DMS 273 (cell line): Measurements from ENCODE around the gene TMEM41A.
"Not testable (repeated sequence)": the region's sequence is repeated elsewhere in the genome, so short reads cannot be mapped to it uniquely, and the experiment has no call there.

Experiments used
- DNase-seq: peaks from one replicate; lab custom pipeline; 2025; ENCODE audit not compliant: unreplicated experiment; lab: John Stamatoyannopoulos, UW

TMEM41A gene

DNA sequence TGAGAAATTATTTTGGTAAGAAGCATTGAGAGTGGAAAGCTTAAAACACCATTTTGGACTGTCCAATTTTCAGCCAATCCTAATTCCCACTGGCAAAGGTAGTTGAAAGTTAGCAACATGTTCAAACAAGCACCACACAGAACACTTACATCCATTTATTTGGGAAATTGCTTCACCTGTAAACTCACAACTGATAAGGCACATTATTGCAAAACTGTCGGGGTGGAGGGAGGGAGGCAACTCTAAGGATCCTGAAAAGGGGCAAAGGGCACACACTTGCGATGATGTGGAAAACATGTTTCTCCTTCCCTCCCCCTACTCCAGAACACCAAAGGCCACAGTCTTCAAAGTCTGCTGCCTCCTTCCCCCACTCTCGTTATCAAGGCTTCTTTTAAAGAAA, 9.4 kb downstream of the TMEM41A start:
- no peak for DNase-seq

DNA sequence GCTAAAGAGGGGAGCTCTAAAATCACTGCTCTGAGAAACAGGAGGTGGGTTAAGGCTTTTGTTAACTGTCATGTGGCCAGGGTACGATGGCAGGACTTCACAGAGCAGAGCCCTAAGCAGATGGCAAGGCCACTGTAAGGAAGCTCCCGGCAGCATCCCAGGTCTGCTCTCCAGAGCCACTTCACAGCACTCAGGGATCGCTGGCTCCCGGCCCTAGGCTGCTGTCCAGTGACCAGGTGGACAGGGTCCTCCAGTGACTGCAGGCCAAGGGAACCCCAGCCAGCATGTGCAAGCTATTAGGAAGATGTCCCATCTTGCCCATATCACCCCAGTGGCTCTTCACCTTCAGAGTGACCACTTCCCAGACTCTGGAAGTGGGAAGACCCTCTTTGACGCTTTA, 10.4 kb downstream of the TMEM41A start:
- DNase-seq, result no peak

DNA sequence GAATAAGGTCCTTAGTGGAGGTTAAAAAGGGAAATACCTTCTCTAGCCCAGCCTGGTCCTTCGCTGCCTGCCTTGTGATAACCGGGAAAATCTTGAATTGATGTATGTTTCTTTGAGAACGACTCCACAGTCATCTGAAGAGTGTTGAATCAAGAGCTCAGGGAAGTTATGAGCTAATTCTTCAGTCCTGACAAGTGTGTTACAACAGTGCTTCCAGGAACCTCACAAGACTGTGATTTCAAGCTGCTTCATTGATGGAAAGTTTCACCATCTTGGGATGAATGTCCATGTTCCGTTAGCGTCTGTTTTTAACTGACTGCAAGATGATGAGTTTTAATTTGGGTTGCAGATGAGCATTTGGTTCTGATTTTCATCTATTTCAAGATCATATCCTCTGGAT, 12.4 kb downstream of the TMEM41A start:
- no peak for DNase-seq

DNA sequence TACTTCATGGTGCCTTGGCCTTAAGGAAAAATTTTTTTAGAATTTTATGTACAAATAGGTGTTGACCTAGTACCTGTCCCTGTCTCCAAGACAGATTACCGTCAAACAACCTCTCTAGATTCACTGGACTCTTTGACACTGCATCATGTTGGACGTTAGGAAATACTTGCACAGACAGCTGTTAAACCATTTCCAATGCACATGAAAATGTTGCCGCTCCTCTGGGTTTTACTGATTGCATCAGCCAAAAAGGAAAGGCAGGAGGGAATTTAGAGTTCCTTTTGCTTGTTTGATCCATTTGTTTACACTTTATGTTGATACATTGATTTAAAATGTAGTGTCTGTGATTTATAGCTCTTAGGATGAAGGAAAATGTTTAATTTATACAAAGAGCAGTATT, 14.5 kb downstream of the TMEM41A start:
- DNase-seq, result no peak

DNA sequence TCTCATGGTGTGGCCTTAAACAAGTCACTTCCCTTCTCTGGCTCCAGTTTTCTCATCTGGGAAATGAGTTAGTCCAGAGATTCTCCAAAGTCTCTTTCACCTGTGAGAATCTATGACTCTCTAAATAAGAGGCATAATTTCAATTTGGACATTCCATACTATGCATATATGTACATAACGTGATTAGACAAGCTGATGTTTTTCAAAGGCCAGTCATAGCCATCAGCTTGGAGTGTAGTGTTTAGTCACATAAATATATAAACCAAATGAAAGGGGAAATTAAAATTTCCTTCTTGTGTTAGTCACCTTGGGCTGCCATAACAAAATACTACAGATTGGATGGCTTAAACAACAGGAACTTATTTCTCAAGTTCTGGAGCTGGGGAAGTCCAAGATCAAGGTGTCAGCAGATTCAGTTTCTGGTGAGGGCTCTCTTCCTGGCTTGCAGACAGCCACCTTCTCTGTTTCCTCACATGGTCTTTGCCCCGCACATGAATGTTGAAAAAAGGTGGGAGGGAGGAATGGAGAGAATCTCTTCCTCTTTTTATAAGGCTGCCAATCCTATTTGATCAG, 19.4 kb downstream of the TMEM41A start:
- DNase-seq, result no peak

DNA sequence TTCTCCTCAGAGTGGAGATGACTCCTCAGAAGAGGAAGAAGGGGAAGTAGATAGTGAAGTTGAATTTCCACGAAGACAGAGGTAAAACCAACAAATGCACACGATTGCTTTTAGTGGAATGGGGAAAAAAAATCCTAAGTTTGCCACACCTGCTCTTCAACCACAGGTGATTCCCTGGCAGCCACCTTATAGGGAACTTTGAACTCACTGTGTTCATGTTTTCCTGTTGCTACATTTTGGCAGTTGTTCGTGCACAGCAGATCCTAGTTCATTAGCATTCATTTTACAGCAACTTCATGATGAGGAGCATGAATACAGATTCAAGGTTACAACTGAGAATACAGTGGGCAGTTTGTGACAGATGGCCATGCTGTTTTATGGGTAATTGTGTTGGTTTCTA, 21.5 kb downstream of the TMEM41A start:
- DNase-seq, result peak; percentile 32

DNA sequence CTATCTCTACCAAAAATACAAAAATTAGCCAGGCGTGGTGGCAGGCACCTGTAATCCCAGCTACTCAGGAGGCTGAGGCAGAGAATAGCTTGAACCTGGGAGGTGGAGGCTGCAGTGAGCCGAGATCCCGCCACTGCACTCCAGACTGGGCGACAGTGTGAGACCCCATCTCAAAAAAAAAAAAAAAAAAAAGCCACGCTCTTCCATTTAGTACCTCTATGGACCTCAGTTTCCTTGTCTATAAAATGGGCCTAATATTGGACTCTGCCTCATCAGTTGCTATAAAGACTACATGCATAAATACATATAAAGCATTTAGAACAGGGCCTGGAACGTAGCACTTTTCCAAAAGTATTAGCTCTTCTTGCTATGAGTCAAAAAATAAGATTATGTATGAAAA, 23.9 kb downstream of the TMEM41A start:
- DNase-seq, result not testable (repeated sequence)

DNA sequence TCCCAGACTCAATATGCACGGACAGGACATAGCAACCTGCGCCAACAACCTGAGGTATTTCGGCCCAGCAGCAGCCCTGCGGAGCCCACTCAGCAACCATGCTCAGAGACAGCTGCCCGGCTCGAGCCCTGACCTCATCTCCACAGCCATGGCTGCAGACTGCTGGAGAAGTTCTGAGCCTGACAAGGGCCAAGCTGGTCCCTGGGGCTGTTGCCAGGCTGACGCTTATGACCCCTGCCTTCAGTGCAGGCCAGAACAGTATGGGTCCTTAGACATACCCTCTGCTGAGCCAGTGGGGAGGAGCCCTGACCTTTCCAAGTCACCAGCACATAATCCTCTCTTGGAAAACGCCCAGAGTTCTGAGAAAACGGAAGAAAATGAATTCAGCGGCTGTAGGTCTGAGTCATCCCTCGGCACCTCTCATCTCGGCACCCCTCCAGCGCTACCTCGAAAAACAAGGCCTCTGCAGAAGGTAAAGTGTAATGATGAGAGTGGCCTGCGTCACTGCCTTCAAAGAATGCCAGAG, 25.5 kb downstream of the TMEM41A start:
- DNase-seq, result no peak

DNA sequence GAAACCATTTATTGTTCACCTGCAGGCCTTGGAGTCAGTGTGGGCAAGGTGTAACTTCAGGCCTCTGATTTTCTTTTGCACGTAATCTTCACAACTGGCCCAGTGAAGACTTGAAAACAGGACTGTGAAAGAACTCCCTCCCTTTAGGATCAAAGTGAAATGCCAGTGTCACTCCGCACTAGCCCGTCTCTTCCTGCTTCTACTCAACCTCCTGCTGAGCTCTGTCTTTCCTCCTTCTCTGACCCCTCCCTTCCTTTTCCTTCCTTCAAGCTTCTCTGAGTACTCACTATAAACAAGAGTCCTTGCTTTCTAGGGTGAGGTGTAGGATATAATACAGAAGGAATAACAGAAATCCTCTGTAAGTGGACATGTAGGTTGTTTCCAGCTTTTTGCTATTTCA, 28.5 kb downstream of the TMEM41A start:
- no peak for DNase-seq

DNA sequence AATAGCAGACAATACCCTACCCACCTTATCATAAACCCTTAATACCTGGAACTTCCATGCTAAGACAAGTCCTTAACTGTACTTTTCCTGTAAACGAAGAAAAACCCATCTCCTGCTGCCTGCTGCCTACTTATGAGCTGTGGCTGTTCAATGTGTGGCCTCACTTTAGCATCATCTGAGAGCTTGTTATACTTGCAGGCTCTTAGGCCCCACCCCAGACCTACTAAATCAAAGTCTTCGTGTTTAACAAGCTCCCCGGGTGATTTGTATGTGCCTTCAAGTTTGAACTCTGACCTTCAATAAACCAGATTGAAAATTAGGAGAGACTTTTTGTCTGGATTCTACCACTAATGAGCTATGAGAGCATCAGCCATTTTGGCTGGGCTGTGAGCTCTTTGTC, 29.3 kb downstream of the TMEM41A start:
- no peak for DNase-seq

DNA sequence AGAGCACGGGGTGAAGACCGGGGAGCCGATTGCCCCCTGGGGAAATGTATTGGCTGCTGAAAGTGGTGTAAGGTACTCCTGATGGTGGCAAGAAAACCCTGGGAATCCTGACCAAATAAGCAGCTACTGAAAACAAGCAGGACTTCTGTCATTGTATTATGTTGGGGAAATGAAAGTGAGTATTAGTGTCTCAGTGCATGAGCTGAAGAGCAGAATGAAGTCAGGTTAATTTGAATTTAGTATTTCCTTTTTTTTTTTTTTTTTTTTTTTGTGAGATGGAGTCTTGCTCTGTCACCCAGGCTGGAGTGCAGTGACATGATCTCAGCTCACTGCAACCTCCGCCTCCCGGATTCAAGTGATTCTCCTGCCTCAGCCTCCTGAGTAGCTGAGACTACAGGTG, 32.7 kb downstream of the TMEM41A start:
- DNase-seq, result not testable (repeated sequence)

DNA sequence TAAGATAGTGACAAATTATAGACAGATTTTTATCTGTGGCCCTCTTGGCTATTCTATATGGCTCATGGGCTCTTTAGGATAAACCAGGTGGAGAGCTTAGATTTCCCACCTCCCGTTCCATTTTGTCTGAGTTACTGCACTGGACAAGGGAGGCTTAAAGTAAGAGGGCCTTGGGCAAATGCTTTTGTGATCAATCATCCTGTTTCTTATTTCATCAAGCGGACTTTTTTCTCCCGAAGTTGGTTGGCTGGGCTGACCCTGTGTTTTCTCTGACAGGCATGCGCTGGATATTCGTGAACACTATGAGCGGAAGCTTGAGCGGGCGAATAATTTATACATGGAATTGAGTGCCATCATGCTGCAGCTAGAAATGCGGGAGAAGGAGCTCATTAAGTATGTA, 33.4 kb downstream of the TMEM41A start:
- no peak for DNase-seq

DNA sequence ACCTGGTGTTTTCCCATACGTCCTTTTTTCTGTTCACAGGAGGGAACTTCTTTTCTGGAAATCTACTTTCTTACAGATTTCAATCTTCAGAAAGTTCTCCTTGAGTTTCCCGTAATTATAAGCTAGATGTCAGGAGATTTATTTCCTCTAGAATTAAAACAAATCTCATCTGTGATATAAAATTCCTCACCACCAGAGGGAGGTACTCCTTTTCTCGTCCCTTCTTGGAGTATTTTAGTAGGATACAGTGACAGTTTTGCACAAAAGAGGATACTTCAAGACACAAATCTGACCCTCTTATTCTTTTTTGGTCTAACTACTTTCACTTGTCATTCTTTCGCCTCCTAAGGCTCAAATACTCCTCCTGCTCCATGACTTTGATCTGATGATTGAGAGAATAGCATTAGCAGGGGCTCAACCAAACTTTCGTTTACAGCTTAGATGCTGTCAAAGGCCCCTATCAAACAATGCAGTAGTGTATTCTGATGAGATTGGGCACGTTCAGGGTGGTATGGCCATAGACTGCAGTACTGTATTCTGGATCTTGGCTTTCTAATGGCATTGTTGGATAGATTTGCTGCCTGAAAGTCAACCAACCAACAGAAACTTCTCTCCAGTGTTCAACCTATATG, 38.0 kb downstream of the TMEM41A start:
- DNase-seq, result peak; percentile 60

DNA sequence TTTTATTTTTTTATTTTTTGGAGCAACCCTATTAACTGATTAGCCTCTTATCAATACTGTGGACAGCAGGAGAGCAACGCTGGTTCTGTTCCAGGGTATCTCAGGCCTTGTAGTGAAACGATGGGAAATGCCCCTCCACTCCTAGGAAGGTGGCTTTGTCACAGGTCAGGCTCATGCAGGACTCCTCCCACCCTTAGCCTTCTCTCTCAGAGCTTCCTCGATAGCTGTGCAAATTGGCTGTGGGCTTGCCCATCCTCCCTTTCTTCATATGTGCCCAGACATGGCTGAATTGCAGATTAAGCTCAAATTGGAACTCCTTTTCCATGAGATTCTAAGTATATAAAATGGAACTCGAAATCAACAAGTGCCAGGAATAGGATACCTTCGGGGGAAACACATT, 38.5 kb downstream of the TMEM41A start:
- DNase-seq, result no peak

DNA sequence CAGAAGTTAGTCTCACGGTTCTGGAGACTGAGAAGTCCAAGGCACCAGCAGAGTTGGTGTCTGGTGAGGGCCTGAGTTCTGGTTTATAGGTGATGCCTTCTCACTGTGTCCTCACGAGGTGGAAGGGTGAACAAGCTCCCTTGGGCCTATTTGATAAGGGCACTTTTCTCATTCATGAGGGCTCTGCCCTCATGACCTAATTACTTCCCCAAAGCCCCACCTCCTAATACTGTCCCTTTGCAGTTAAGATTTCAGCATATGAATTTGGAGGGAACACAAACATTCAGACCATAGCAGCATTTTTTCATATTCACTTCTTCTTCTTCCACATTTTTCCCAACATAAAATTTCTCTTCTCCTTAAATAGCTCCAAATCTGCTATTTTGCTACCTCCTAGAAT, 41.5 kb downstream of the TMEM41A start:
- no peak for DNase-seq

DNA sequence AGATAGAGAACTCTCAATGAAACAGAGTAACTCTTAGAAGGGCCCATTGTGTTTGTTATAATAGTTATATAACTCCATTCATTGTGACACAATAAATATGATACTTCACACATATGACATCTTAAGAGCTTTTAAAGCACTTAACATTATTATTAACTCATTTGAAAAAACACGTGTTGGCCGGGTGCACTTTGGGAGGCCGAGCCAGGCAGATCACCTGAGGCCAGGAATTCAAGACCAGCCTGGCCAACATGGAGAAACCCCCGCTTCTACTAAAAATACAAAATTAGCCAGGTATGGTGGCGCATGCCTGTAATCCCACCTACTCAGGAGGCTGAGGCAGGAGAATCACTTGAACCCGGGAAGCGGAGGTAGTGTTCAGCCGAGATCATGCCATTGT, 47.4 kb downstream of the TMEM41A start:
- DNase-seq, result not testable (repeated sequence)

DNA sequence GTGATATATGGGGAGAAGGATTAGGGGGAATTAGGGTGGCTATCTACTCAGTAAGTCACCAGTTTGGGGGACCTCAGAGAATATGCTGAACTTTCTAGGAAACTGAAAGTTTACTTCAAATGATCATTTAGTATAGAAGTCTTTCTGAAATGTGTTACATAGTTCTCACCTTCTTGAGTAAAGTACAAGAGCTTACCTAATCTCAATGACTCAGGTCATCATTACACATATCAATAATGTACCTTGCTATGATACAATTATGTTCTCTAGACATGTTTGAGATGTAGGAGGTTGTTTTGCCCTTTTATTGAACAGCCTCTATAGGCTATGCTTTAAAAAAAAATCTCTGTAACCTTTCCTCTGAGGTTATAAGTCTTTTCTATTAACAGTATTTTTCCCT, 50.7 kb downstream of the TMEM41A start:
- DNase-seq, result no peak

DNA sequence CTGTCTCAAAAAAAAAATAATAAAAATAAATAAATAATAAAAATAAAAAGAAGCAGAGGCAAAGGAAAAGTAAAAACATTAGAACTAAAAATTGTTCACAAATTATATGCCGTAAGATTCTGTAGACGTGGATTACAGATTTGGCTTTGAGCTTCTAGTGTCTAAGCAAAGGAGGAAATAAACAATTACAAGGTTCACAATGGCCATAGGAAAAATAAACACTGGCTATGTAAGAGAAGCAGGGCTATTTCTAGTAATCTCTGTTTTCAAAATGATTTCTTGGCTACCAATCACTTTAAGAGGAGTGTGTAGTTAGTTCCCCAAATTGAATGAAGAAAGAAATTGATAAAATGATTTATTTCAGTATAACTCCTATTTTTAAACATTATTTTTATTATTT, 54.5 kb downstream of the TMEM41A start:
- DNase-seq, result no peak

DNA sequence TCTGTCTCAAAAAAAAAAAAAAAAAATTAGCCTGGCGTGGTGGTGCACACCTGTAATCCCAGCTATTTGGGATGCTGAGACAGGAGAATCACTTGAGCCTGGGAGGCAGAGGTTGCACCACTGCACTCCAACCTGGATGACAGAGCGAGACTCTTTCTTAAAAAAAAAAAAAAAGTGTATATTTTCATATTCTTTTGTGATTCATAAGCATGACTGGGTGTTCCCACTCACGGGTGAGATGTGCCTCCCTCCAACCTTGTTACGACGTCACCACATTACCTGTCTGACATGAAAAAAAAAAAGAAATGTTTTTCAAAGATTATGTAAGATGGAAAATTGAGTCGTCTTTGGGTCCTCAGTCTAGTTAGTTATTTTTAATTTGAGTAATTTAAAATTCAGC, 56.8 kb downstream of the TMEM41A start:
- no peak for DNase-seq

DNA sequence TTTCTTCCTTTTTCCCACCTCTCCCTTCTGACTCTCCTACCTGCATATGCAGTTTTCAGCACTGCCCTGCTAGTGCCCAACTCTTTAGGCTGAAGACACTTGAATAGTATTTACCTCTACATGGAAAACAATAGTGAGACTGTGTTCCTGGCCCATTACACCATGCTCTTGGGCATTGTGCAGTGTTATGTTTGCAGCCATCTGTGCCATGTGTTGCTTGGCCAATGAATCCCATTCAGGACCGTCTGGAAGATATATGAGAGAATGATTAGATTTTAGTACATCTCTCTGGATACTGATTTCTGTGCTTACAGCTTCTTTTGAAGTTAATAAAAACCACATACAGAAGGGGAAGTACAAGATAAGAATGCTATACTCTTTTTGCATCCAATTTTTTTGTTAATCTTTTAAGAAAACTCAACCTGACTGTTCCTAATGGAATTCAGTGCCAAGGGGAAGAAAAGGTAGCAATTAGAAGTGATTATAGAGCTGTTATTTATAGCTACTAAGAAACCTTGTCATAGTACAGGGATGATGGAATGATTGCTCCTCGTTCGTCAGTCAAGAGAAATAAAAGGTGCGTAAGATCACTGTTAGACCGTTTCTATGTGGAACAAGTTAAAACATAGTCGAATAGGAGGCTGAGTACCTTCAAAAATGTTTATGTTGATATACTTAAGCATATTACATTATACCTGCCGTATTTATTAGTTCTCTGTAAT, 58.9 kb downstream of the TMEM41A start:
- peak; percentile 63 for DNase-seq
